ENCODE results near the gene PHKG2. TPM values are rescaled to one million over a fixed set of nuclear protein-coding genes. Genes with fewer than 3 reads are reported as not detected.

The PHKG2 gene
- polyA plus RNA-seq, 10 donors = 8.3 to 15.3 (median 11.9) TPM

DNA sequence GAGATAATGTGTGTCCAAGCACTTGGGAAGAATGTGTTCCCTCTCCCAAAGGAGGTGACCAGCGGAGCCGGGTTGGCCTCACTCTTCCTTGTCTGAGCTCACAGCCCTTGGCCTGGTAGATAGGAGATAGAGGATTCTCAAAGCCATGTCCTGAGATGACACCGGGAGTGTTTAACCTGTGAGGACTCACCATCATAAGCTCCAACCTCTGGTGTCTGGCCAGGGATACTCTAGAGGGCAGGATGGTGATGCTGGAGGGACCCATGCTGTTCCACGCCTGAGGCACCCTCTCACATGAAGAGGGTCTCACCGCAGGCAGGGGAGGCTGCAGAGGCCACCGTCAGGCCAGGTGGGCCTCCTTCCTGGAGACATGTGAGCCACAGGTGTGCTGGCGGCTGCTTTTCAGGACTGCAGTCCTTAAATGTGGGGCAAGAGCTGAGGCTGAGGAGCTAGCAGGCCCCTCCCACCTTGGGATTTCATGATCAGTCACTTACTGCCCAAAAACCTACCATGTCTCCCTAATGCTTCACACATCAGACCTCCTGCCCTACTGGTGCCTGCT, 45.4 kb downstream of the PHKG2 start:
- no peak for DNase-seq

DNA sequence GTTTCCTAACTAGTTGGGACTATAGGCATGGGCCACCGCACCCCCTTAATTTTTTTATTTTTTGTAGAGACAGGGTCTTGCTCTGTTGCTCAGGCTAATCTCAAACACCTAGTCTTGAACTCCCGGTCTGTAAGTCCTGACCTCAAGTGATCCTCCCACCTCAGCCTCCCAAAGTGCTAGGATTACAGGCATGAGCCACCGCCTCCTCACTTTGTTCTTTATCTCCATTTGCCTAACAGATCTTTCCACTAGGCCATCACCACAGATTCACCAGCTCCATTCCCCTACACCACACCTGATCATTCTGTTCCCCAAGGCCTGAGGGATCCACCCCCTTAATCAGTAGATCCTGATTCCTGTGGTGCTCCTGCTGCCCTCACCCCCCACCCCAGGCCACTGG, 46.4 kb downstream of the PHKG2 start:
- DNase-seq = no peak

- no peak for DNase-seq
These were observed 49.6 kb downstream of the PHKG2 start for GRCh38 chr16:30797670-30798309.

Other genes with a start within 250 kb of the PHKG2 start
- 10 to 100 TPM; 22.7 to 31.9 (median 25.3) TPM for gene ZNF768, start 221.9 kb upstream of the PHKG2 start, polyA plus RNA-seq (ENCODE audit: insufficient read length in 10 of 10)
- gene ZNF747, start 213.6 kb upstream of the PHKG2 start, polyA plus RNA-seq (ENCODE audit: insufficient read length in 10 of 10) = 1 to 10 TPM; 5.7 to 7.6 (median 6.6) TPM
- 1 to 10 TPM; 5.6 to 8.5 (median 6.3) TPM for gene ZNF764, start 190.1 kb upstream of the PHKG2 start, polyA plus RNA-seq (ENCODE audit: insufficient read length in 10 of 10)
- gene ZNF688, start 176.7 kb upstream of the PHKG2 start, polyA plus RNA-seq (ENCODE audit: insufficient read length in 10 of 10) = 10 to 100 TPM in 1 of 10 donors, 1 to 10 TPM in 9; 5.9 to 10.1 (median 8.1) TPM
- gene ZNF785, start 162.7 kb upstream of the PHKG2 start, polyA plus RNA-seq (ENCODE audit: insufficient read length in 10 of 10) = 10 to 100 TPM in 8 of 10 donors, 1 to 10 TPM in 2; 8.2 to 16.8 (median 11.7) TPM
- gene ZNF689, start 138.0 kb upstream of the PHKG2 start, polyA plus RNA-seq (ENCODE audit: insufficient read length in 10 of 10) = 1 to 10 TPM; 6.4 to 8.8 (median 7.5) TPM
- 10 to 100 TPM; 17.8 to 27.5 (median 22.2) TPM for gene PRR14, start 97.5 kb upstream of the PHKG2 start, polyA plus RNA-seq (ENCODE audit: insufficient read length in 10 of 10)
- 10 to 100 TPM; 25.1 to 38.8 (median 35.1) TPM for gene FBRS, start 90.0 kb upstream of the PHKG2 start, polyA plus RNA-seq (ENCODE audit: insufficient read length in 10 of 10)
- 10 to 100 TPM; 19.8 to 25.7 (median 23.4) TPM for gene SRCAP, start 49.3 kb upstream of the PHKG2 start, polyA plus RNA-seq (ENCODE audit: insufficient read length in 10 of 10)
- gene CFAP119, start 13.6 kb downstream of the PHKG2 start, polyA plus RNA-seq (ENCODE audit: insufficient read length in 10 of 10) = 1 to 10 TPM in 9 of 10 donors, under 1 TPM in 1; 0.42 to 2.0 (median 1.8) TPM
- gene RNF40, start 13.9 kb downstream of the PHKG2 start, polyA plus RNA-seq (ENCODE audit: insufficient read length in 10 of 10) = 10 to 100 TPM; 46.0 to 66.6 (median 54.1) TPM
- gene ZNF629, start 38.8 kb downstream of the PHKG2 start, polyA plus RNA-seq (ENCODE audit: insufficient read length in 10 of 10) = 10 to 100 TPM; 11.3 to 15.4 (median 12.9) TPM
- 10 to 100 TPM; 24.4 to 41.4 (median 29.9) TPM for gene BCL7C, start 145.7 kb downstream of the PHKG2 start, polyA plus RNA-seq (ENCODE audit: insufficient read length in 10 of 10)
- gene CTF1, start 148.2 kb downstream of the PHKG2 start, polyA plus RNA-seq (ENCODE audit: insufficient read length in 10 of 10) = 10 to 100 TPM in 5 of 10 donors, 1 to 10 TPM in 5; 7.7 to 13.1 (median 10.6) TPM
- 10 to 100 TPM in 1 of 10 donors, 1 to 10 TPM in 9; 5.6 to 12.1 (median 8.1) TPM for gene FBXL19, start 175.1 kb downstream of the PHKG2 start, polyA plus RNA-seq (ENCODE audit: insufficient read length in 10 of 10)
- gene ORAI3, start 200.6 kb downstream of the PHKG2 start, polyA plus RNA-seq (ENCODE audit: insufficient read length in 10 of 10) = 10 to 100 TPM in 7 of 10 donors, 1 to 10 TPM in 3; 7.5 to 12.6 (median 10.3) TPM
- gene SETD1A, start 209.3 kb downstream of the PHKG2 start, polyA plus RNA-seq (ENCODE audit: insufficient read length in 10 of 10) = 10 to 100 TPM in 9 of 10 donors, 1 to 10 TPM in 1; 9.5 to 15.9 (median 11.3) TPM
- 10 to 100 TPM in 3 of 10 donors, 1 to 10 TPM in 7; 7.1 to 13.8 (median 9.8) TPM for gene HSD3B7, start 236.8 kb downstream of the PHKG2 start, polyA plus RNA-seq (ENCODE audit: insufficient read length in 10 of 10)